ENCODE data around the gene CYP19A1. TPM values are rescaled to one million over a fixed set of nuclear protein-coding genes. Genes with fewer than 3 reads are reported as not detected.

Gene CYP19A1
- total RNA-seq, 1 experiment from 2014 or later, result not detected

- no peak for TF ChIP-seq REST (IDR thresholded peaks at IDR 0.05; ENCODE audit: insufficient read depth in 1 of 2, low read depth in 2 of 2, low read length in 1 of 2)
- TF ChIP-seq POLR2AphosphoS5 (IDR thresholded peaks at IDR 0.05; ENCODE audit: low read depth, low read length), result no peak
- TF ChIP-seq, protein P1, sequence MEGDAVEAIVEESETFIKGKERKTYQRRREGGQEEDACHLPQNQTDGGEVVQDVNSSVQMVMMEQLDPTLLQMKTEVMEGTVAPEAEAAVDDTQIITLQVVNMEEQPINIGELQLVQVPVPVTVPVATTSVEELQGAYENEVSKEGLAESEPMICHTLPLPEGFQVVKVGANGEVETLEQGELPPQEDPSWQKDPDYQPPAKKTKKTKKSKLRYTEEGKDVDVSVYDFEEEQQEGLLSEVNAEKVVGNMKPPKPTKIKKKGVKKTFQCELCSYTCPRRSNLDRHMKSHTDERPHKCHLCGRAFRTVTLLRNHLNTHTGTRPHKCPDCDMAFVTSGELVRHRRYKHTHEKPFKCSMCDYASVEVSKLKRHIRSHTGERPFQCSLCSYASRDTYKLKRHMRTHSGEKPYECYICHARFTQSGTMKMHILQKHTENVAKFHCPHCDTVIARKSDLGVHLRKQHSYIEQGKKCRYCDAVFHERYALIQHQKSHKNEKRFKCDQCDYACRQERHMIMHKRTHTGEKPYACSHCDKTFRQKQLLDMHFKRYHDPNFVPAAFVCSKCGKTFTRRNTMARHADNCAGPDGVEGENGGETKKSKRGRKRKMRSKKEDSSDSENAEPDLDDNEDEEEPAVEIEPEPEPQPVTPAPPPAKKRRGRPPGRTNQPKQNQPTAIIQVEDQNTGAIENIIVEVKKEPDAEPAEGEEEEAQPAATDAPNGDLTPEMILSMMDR (IDR thresholded peaks at IDR 0.05), result no peak
- no peak for TF ChIP-seq SIN3A (IDR thresholded peaks at IDR 0.05; ENCODE audit: borderline replicate concordance, insufficient read depth, low read depth, low read length)
- no peak for TF ChIP-seq TCF7L2 (IDR thresholded peaks at IDR 0.05; ENCODE audit: low read depth, low read length)
- DNase-seq (ENCODE audit: low read depth, low spot score), result no peak
- Histone ChIP-seq H3K27me3 (ENCODE audit: control insufficient read depth, insufficient read depth, low read length) (no peaks in the 10 kb centered on the region), H3K36me3 (ENCODE audit: control insufficient read depth, insufficient read depth, low read length) (no peaks in the 10 kb centered on the region), H3K27ac (ENCODE audit: low read length) (no peak overlapping the region), H3K4me3 (ENCODE audit: low read depth in 2 of 2, low read length in 2 of 2) (no peak overlapping the region), H3K9me3 (ENCODE audit: control insufficient read depth, insufficient read depth, low read depth, low read length) (no peaks in the 10 kb centered on the region), H3K4me1 (ENCODE audit: control insufficient read depth, insufficient read depth, low read length) (no peaks in the 10 kb centered on the region)
- ATAC-seq, result no peak
- intact Hi-C loops (cut with micrococcal nuclease; ENCODE audit: unreplicated experiment), result no loop called here
- ChIA-PET CTCF (no interaction called here), POLR2A (no interaction called here)
- in situ Hi-C loops (cut with HindIII; ENCODE audit: low pct_unique_long_range_greater_than_20kb, low sequenced_read_pairs), result no loop called here
- BruUV-seq (replicated peaks), result no TSS peak
These were observed 151.5 kb downstream of the CYP19A1 start for GRCh38 chr15:51186891-51187290.

DNA sequence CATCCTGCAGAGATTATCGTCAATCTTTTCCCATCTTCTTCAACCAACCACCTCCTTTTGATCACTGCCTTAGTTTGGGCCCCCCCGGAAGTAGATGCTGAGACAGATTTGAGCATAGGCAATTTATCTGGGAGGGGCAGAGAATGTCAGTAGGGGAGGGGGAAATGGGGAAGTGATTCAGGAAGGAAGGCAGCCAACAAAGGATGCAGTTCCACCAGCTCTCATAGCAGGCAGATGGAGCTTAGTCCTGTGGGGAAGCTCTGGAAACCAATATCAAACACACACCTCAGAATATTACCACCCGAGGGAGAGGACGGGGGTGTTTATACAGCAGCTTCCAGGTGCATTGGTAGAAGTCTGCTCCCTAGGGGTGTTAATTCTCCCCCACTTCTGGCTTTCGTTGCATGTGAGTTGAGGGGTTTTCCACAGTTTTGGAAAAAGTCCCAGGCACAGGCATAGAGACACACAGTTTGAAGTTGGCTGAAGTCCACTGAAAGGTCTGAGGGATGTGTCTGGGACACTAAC, 152.2 kb downstream of the CYP19A1 start:
- CTCF ChIA-PET, result no interaction called here

More for the DNA sequence above, 152.2 kb downstream of the CYP19A1 start:
- Histone ChIP-seq H3K4me1 (ENCODE audit: control insufficient read depth, insufficient read depth, low read length) (no peaks in the 10 kb centered on the region), H3K27me3 (ENCODE audit: control insufficient read depth, insufficient read depth, low read length) (no peaks in the 10 kb centered on the region), H3K27ac (ENCODE audit: low read length) (no peak overlapping the region), H3K36me3 (ENCODE audit: control insufficient read depth, insufficient read depth, low read length) (no peaks in the 10 kb centered on the region), H3K9me3 (ENCODE audit: control insufficient read depth, insufficient read depth, low read depth, low read length) (no peaks in the 10 kb centered on the region), H3K4me3 (ENCODE audit: low read depth in 2 of 2, low read length in 2 of 2) (no peak overlapping the region)
- BruUV-seq (replicated peaks), result no TSS peak
- intact Hi-C loops (cut with micrococcal nuclease; ENCODE audit: unreplicated experiment), result no loop called here
- POLR2A ChIA-PET, result no interaction called here
- ATAC-seq (no peak), DNase-seq (ENCODE audit: low read depth, low spot score) (no peak)
- TF ChIP-seq REST (IDR thresholded peaks at IDR 0.05; ENCODE audit: insufficient read depth in 1 of 2, low read depth in 2 of 2, low read length in 1 of 2), result no peak
- TF ChIP-seq, protein P1 (IDR thresholded peaks at IDR 0.05), result no peak
- TF ChIP-seq SIN3A (IDR thresholded peaks at IDR 0.05; ENCODE audit: borderline replicate concordance, insufficient read depth, low read depth, low read length), result no peak
- TF ChIP-seq POLR2AphosphoS5 (IDR thresholded peaks at IDR 0.05; ENCODE audit: low read depth, low read length), result no peak
- in situ Hi-C loops (cut with HindIII; ENCODE audit: low pct_unique_long_range_greater_than_20kb, low sequenced_read_pairs), result no loop called here
